GM12874 (cell line): ENCODE measurements around the gene DQX1.

Experiments used
- TF ChIP-seq, protein P1 (sequence below): IDR thresholded peaks from 2 replicates; pipeline ENCODE4 v1.5.1; 2011; ENCODE audit warnings: low read depth, mild to moderate bottlenecking, control low read depth, low read length, moderate library complexity; ENCODE audit not compliant: insufficient read depth

The DQX1 gene

DNA sequence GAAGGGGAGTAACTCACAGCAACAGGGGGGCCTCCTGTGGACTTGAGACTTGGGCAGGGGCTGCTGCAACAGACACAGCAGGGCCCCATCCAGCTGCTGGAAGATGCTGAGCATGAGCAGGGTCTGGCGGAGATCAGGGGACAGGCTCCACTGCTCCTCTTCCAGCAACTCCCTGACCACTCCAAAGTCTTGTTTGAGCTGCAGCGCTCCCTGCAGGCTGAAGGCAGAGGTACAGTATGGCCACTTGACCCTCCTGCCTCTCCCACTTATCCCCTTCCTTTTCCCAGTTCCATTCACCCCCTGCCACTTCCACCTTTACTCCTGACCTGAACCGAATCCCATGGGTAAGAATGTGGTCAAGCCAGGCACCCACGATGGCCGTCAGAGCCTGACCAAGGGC lies 51.1 kb downstream of the DQX1 start:
- TF ChIP-seq, protein P1, sequence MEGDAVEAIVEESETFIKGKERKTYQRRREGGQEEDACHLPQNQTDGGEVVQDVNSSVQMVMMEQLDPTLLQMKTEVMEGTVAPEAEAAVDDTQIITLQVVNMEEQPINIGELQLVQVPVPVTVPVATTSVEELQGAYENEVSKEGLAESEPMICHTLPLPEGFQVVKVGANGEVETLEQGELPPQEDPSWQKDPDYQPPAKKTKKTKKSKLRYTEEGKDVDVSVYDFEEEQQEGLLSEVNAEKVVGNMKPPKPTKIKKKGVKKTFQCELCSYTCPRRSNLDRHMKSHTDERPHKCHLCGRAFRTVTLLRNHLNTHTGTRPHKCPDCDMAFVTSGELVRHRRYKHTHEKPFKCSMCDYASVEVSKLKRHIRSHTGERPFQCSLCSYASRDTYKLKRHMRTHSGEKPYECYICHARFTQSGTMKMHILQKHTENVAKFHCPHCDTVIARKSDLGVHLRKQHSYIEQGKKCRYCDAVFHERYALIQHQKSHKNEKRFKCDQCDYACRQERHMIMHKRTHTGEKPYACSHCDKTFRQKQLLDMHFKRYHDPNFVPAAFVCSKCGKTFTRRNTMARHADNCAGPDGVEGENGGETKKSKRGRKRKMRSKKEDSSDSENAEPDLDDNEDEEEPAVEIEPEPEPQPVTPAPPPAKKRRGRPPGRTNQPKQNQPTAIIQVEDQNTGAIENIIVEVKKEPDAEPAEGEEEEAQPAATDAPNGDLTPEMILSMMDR: peak; percentile 57

DNA sequence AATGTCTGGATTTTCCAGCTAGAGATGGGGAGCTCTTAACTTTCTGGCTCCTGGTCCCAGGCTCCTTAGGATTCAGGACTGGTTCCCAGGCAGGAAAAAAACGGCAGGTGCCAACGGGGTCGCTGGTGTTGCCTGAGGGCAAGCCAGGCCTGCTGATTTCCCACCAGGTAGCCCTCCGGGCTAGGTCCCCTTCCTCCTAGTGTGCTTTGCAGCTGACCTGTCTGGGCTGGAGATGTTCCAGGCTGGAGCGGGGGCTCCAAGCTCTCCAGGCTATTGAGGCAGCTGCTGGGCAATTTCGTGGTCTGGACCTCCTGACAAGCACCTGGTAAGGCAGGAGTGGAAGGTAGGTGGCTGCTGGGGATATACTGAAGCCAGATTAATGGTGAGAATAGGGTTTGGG lies 51.5 kb downstream of the DQX1 start:
- TF ChIP-seq, protein P1: no peak

DNA sequence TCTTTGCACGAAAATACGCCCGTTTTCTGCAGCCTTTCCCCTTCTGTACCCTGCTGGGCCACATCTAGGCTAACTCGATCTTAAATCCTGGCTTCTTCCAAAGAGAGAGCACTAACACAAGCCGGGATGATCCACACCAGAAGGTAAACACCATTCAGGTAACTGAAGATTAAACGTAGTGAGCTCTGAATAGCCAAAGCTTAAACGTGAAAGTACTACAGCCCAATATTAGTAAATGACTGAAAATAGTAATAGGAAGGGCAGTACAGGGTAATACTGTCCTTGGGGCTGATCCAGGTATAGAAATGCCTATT lies 53.1 kb downstream of the DQX1 start:
- TF ChIP-seq, protein P1: no peak

DNA sequence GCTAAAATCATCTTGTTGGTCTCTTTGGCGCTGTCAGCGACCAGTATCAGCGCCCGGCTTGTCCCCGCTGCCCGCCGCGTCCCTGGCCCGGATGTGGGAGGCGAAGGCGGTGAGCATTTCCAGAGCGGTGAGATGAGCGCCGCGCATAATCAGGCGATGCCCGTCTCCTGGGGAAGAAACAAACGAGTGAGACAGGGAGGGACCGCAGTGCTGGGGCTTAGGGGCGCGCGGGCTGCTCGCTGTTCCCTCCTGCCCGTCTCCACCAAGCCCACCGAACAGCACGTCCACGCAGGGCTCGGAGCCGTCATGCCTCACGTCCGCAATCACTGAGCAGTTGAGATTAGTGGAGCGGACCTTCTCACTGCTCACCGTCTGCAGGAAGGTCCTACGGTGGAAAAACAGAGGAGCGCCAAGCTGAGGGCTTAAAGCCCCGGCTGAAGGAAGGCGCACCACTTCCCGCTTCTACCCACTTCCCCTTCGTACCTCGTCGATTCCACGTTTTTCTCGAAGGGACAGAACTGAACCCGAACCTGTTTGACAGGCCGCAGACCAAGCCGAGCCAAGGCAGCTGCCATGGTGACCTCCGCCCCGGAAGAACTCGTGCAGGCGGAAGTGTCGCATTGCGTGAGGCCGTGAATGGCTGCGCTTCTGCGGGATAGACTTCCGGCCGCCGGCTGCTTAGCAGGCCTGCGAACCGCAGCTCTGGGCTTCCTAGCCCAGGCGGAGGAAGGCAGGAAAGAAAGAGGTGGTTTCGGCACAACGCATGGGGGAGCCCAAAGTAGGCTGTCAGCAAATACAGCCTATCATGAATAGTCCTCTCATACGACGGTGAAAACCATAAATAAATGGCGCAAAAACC lies 53.7 kb downstream of the DQX1 start, which contains the start of gene MRPL53:
TSS of gene MRPL53 (minus strand) at position 595 of the 859 bp plus-strand sequence. CDS start at position 575, 20 bp downstream.
- TF ChIP-seq, protein P1: no peak

DNA sequence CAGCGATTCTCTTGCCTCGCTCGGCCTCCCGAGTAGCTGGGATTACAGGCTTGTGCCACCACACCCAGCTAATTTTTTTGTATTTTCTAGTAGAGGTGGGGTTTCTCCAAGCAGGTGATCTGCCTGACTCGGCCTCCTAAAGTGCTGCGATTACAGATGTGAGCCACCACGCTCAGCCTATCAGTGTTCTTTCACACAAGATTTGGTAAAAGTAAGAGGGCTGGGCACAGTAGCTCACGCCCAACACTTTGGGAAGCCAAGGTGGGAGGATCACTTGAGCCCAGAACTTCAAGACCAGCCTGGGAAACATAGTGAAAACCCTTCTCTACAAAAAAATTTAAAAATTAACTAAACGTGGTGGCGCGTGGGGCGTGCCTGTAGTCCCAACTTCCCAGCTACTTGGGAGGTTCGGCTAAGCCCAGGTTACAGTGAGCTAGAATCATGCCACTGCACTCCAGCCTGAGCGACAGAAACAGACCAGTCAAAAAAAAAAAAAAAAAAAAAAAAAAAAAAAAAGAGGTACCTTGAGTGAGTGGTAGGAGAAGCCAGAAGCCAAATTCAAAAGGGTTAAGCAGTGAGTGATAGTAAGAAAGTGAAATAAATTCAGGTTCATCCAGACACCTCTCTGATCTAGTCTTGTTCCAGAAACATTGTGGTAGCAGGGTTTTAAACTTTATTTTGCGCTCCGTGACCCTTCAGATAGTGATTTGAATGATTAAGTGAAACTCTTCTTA lies 54.5 kb downstream of the DQX1 start:
- TF ChIP-seq, protein P1: no peak
